PFSK-1 (cell line): ENCODE measurements around the gene IRF2.

ENCODE experiments used
- FOXP2 ChIP-seq: optimal IDR thresholded peaks from 2 replicates; pipeline ENCODE3; 2011; ENCODE audit warnings: borderline replicate concordance, control low read depth, inconsistent platforms; ENCODE audit not compliant: insufficient read depth; ENCODE audit errors: extremely low read length, extremely low read depth
- POLR2AphosphoS5 ChIP-seq: IDR thresholded peaks from 2 replicates; pipeline ENCODE4 v1.6.1; 2012; ENCODE audit warnings: low read depth, mild to moderate bottlenecking, control low read depth, low read length, moderate library complexity
- SIN3A ChIP-seq: IDR thresholded peaks from 2 replicates; pipeline ENCODE4 v1.6.1; 2012; ENCODE audit warnings: mild to moderate bottlenecking, low read length, moderate library complexity, borderline replicate concordance; ENCODE audit not compliant: insufficient read depth
- TAF1 ChIP-seq: IDR thresholded peaks from 2 replicates; pipeline ENCODE4 v1.6.1; 2012; ENCODE audit warnings: low read length, control low read depth, borderline replicate concordance; ENCODE audit not compliant: insufficient read depth
- TF ChIP-seq, protein P1 (sequence below), 2 experiments: IDR thresholded peaks; 2 replicates each; pipeline versions ENCODE4 v1.6.1 to v1.8.0; 2011 to 2012; ENCODE audit warnings: low read depth in 2 of 2, low read length in 2 of 2, control low read depth in 1 of 2, inconsistent platforms in 1 of 2, mild to moderate bottlenecking in 1 of 2, moderate library complexity in 1 of 2; ENCODE audit not compliant: insufficient read depth in 1 of 2

IRF2 gene

DNA sequence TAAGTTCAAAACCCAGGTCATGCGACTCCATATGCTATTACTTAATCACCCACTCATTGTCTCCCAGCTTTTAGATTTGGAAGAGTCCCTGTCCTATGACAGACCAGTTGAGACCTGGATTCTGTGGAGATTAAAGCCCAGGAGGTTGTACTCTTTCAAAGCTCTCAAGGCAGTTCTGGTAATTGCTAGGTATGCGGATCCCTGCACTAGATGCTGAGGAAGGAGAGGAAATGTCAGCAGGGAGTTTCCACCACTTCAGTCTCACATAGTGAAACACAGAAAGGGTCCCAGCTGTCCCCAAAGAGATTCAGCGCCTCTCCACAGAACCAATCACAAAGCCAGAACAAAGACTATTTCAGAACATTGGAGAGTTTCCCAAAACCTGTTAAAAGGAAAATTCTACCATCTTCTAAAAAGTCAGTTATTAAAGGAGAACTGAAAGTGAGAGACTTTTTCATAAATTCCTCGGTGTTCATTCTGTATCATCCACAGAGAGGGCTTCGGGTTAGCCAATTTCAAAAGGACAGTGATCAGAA is 53.4 kb downstream of the IRF2 start:
- no peak for TF ChIP-seq SIN3A
- no peak for TF ChIP-seq POLR2AphosphoS5
- TF ChIP-seq FOXP2 = no peak
- TF ChIP-seq, protein P1, sequence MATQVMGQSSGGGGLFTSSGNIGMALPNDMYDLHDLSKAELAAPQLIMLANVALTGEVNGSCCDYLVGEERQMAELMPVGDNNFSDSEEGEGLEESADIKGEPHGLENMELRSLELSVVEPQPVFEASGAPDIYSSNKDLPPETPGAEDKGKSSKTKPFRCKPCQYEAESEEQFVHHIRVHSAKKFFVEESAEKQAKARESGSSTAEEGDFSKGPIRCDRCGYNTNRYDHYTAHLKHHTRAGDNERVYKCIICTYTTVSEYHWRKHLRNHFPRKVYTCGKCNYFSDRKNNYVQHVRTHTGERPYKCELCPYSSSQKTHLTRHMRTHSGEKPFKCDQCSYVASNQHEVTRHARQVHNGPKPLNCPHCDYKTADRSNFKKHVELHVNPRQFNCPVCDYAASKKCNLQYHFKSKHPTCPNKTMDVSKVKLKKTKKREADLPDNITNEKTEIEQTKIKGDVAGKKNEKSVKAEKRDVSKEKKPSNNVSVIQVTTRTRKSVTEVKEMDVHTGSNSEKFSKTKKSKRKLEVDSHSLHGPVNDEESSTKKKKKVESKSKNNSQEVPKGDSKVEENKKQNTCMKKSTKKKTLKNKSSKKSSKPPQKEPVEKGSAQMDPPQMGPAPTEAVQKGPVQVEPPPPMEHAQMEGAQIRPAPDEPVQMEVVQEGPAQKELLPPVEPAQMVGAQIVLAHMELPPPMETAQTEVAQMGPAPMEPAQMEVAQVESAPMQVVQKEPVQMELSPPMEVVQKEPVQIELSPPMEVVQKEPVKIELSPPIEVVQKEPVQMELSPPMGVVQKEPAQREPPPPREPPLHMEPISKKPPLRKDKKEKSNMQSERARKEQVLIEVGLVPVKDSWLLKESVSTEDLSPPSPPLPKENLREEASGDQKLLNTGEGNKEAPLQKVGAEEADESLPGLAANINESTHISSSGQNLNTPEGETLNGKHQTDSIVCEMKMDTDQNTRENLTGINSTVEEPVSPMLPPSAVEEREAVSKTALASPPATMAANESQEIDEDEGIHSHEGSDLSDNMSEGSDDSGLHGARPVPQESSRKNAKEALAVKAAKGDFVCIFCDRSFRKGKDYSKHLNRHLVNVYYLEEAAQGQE (IDR thresholded peaks at IDR 0.05; ENCODE audit: insufficient read depth in 1 of 2, low read depth in 2 of 2, low read length in 2 of 2) = no peak
- no peak for TF ChIP-seq TAF1

DNA sequence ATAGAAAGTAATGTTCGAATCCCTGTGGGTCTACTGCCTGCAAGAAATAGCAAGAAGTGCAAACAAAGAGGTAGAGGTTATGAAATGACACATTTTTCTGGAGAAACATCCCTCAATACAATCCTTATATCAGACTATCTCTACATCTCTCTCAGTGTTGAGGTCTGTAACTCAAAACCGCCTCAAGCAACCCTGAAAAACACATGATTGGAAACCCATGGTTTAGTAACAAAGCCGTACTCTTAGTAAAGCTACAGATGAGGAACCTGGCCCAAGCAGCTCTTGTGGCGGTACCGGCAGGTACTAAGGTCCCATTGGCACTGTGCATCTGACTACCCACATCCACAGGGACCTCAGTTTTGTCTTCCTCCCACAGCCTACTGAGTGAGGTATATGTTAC is 53.9 kb downstream of the IRF2 start:
- no peak for TF ChIP-seq FOXP2
- no peak for TF ChIP-seq SIN3A
- no peak for TF ChIP-seq POLR2AphosphoS5
- TF ChIP-seq TAF1 = no peak
- TF ChIP-seq, protein P1 (IDR thresholded peaks at IDR 0.05; ENCODE audit: insufficient read depth in 1 of 2, low read depth in 2 of 2, low read length in 2 of 2) = no peak

DNA sequence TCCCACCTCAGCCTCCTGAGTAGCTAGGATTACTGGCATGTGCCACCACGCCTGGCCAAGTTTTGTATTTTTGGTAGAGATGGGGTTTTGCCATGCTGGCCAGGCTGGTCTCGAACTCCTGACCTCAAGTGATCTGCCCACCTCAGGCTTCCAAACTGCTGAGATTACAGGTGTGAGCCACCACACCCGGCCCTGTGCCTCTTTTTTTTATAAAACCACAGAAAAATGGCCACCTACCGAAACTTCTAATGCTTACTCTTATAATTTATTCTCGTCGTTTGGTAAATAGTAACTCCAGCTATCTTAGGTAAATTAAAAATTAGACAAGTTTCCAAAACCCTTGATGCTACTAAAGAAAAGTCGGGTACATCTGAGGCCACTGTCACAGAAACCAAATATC is 54.4 kb downstream of the IRF2 start:
- TF ChIP-seq POLR2AphosphoS5 = no peak
- TF ChIP-seq, protein P1 (IDR thresholded peaks at IDR 0.05; ENCODE audit: insufficient read depth in 1 of 2, low read depth in 2 of 2, low read length in 2 of 2) = no peak
- TF ChIP-seq TAF1 = no peak
- no peak for TF ChIP-seq FOXP2
- TF ChIP-seq SIN3A = no peak

DNA sequence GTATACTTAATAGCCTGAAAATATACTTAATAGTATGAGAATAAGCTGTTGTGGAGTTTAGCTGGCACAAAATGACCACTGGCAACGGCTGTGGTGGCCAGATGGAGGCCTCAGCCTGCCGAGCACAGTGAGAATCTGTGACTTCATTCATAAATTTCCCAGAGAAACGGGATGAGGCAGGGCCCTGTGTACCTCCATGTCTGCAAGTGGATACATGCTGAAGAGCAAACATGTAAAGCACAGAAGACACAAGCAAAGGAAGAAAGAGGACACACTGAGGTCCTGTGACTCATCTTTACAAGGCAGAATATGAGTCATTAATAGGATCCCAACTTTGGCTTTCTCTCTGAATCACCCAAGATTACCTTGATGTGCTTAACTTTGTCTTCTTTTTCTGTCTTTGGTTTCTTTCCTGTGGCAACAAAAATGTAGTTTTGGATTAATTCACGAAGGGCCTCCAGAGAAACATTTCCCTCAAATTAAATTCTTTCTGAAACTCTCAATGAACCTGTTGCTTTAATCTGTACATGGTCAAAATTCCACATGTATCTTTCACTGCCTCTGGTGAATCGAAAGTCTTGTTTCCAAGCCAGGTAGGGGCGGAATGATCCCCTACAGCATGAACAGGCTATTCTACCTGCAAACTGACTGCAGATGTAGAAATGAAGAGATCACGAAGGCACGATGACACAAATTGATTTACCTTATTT is 56.4 kb downstream of the IRF2 start:
- TF ChIP-seq POLR2AphosphoS5 = no peak
- no peak for TF ChIP-seq SIN3A
- peak; percentile 13 for TF ChIP-seq FOXP2
- TF ChIP-seq, protein P1 (IDR thresholded peaks at IDR 0.05; ENCODE audit: insufficient read depth in 1 of 2, low read depth in 2 of 2, low read length in 2 of 2) = no peak
- TF ChIP-seq TAF1 = no peak
